Heart left ventricle (tissue), 16 donors: ENCODE results near the gene PSAT1. TPM values are rescaled to one million over a fixed set of nuclear protein-coding genes. Genes with fewer than 3 reads are reported as not detected.

Experiments used
- ATAC-seq, 4 donors: fragments of 200-7000 bp; cut with Tn5 transposase; one replicate each; pipeline ENCODE4 v1.9.1; 2020 to 2022; ENCODE audit warnings: moderate library complexity in 4 of 4, mild to moderate bottlenecking in 3 of 4, moderate number of reproducible peaks in 1 of 4
- DNase-seq, 5 donors: peaks; one replicate each; pipeline ENCODE4 v3.0.0-alpha.2; 2020
- H3K27ac ChIP-seq, 12 donors: fragments of 200-600 bp; sonication (generic) in 4 of 12; one replicate each; pipeline versions ENCODE4 v1.5.0 to v1.8.0; 2016 to 2022; ENCODE audit warnings: mild to moderate bottlenecking in 2 of 12
- H3K27me3 ChIP-seq, 9 donors: fragments of 200-600 bp; sonication (generic) in 2 of 9; one replicate each; pipeline versions ENCODE4 v1.5.1 to v1.8.0; 2016 to 2022; ENCODE audit warnings: mild to moderate bottlenecking in 3 of 9
- H3K36me3 ChIP-seq, 9 donors: fragments of 200-600 bp; sonication (generic) in 2 of 9; one replicate each; pipeline versions ENCODE4 v1.5.0 to v1.8.0; 2018 to 2022; ENCODE audit warnings: mild to moderate bottlenecking in 2 of 9
- H3K4me1 ChIP-seq, 12 donors: fragments of 200-600 bp; sonication (generic) in 4 of 12; one replicate each; pipeline versions ENCODE4 v1.5.0 to v1.8.0; 2016 to 2022; ENCODE audit warnings: mild to moderate bottlenecking in 3 of 12
- H3K4me3 ChIP-seq, 12 donors: fragments of 200-600 bp; sonication (generic) in 4 of 12; one replicate each; pipeline versions ENCODE4 v1.5.0 to v1.8.0; 2017 to 2022; ENCODE audit warnings: mild to moderate bottlenecking in 9 of 12, moderate library complexity in 4 of 12
- H3K9me3 ChIP-seq, 12 donors: fragments of 200-600 bp; sonication (generic) in 4 of 12; one replicate each; pipeline versions ENCODE4 v1.5.0 to v1.8.0; 2016 to 2022; ENCODE audit warnings: mild to moderate bottlenecking in 1 of 12
- CTCF ChIP-seq, 12 donors: fragments of 200-600 bp; sonication (generic) in 4 of 12; IDR thresholded peaks; one replicate each; pipeline versions ENCODE4 v1.5.0 to v1.8.0; 2018 to 2022; ENCODE audit warnings: antibody characterized with exemption in 12 of 12, mild to moderate bottlenecking in 5 of 12
- POLR2A ChIP-seq, 2 donors: fragments of 450-650 bp; IDR thresholded peaks; one replicate each; pipeline ENCODE4 v1.6.1; 2017; ENCODE audit warnings: antibody characterized with exemption in 2 of 2, mild to moderate bottlenecking in 2 of 2, moderate library complexity in 2 of 2
- WGBS, 4 donors: extraction: QIAGEN DNeasy Blood & Tissue Kit in 2 of 4; methylation state at CpG; one replicate each; pipeline versions ENCODE4 v1.1.5 to v1.1.7; 2013 to 2018; 5-methylcytosine and 5-hydroxymethylcytosine counted together
- intact Hi-C, 10 donors: fragments of 100-400 bp; cut with DNase I; formaldehyde crosslinking; loops; one replicate each; pipeline versions ENCODE4 v1.11.1 to v1.14.2; 2022
- polyA plus RNA-seq, 2 donors: library from polyadenylated mRNA; stranded (reverse); fragments of 200-250 nt; gene quantifications; one replicate each; pipeline ENCODE4 v1.2.3, GENCODE V29; 2013
- total RNA-seq, 9 donors: library from RNA; depleted of rRNA in 2 of 9; stranded (reverse); fragments of >200 nt in 2 of 9; fragmentation: NEBNext Ultra II Directional in 3 of 9; extraction: Animal tissue kit (Norgen Biotek cat#: 25700) in 3 of 9; gene quantifications; one replicate each; pipeline versions ENCODE4 v1.1.0 to v1.2.4, GENCODE V29; 2016 to 2023
- donor health status: ischemic (EF 13 %, LVEDD 7.1; RV severe dilation, severe dysfunction).
- donor health status: healthy with polysubstance abuse.
- donor health status: DM: no; HTN: yes; CAD: no.
- donor health status: DM: no; HTN: no; CAD: no.
- donor health status: ischemic (EF 25% LVEDD 6.9; RV normal size, moderate dysfunction).
- donor health status: ischemic (EF 25% LVEDD 5.7; RV mildly dilated, moderate dysfunction).
- donor health status: healthy.
- donor health status: DM: yes; HTN: yes; CAD: no.
- donor health status: ischemic (EF 35%, LVEDD 5.7; RV mildly dilated, moderate dysfunction).
- donor health status: nonischemic (EF 11% LVEDD 7.7; RV severe dilation, severe dysfunction).
- donor health status: DM: yes; HTN: yes; CAD: no.
- donor health status: PGD.
- donor health status: ischemic (EF 29% LVEDD 5.4; RV normal size, mild dysfunction).
- donor health status: nonischemic (EF 23%, LVEDD 6.1; RV moderate dilation, normal function).

Gene PSAT1
- total and polyA plus RNA-seq, 11 donors: 0.20 to 3.1 (median 0.62) TPM

- DNase-seq (no peak), ATAC-seq (no peak)
- H3K4me3 ChIP-seq: no peak overlapping the region
- no peaks in the 10 kb centered on the region for H3K4me1 ChIP-seq
- peaks cover 0 to 6% (median 0%) of the 10 kb centered on the region in 9 donors for H3K27me3 ChIP-seq
- H3K9me3 ChIP-seq: no peaks in the 10 kb centered on the region
- intact Hi-C loops: no loop called here
- TF ChIP-seq POLR2A (IDR thresholded peaks at IDR 0.05) (no peak), CTCF (IDR thresholded peaks at IDR 0.05) (no peak)
- H3K27ac ChIP-seq: no peak overlapping the region
- H3K36me3 ChIP-seq: no peaks in the 10 kb centered on the region
These were observed 57.5 kb downstream of the PSAT1 start for GRCh38 chr9:78354324-78354973.

- DNase-seq (no peak), ATAC-seq (no peak)
- intact Hi-C loops: no loop called here
- 73 to 85% (median 80%) methylated on average over 3 of the region's 3 CpGs for WGBS, 4 donors
- no peaks in the 10 kb centered on the region for H3K36me3 ChIP-seq
- H3K4me3 ChIP-seq: no peak overlapping the region
- H3K27me3 ChIP-seq: peaks cover 0 to 6% (median 0%) of the 10 kb centered on the region in 9 donors
- TF ChIP-seq CTCF (IDR thresholded peaks at IDR 0.05) (no peak), POLR2A (IDR thresholded peaks at IDR 0.05) (no peak)
- H3K27ac ChIP-seq: no peak overlapping the region
- H3K9me3 ChIP-seq: no peaks in the 10 kb centered on the region
- H3K4me1 ChIP-seq: no peaks in the 10 kb centered on the region
These were observed 58.1 kb downstream of the PSAT1 start for GRCh38 chr9:78354989-78355388.

- DNase-seq (no peak), ATAC-seq (no peak)
- H3K4me1 ChIP-seq: no peaks in the 10 kb centered on the region
- H3K27ac ChIP-seq: no peak overlapping the region
- WGBS, 4 donors: 59 to 82% (median 77%) methylated on average over 4 of the region's 4 CpGs
- H3K9me3 ChIP-seq: no peaks in the 10 kb centered on the region
- no peak overlapping the region for H3K4me3 ChIP-seq
- H3K27me3 ChIP-seq: peaks cover 0 to 6% (median 0%) of the 10 kb centered on the region in 9 donors
- TF ChIP-seq CTCF (IDR thresholded peaks at IDR 0.05) (no peak), POLR2A (IDR thresholded peaks at IDR 0.05) (no peak)
- no peaks in the 10 kb centered on the region for H3K36me3 ChIP-seq
- intact Hi-C loops: no loop called here
These were observed 59.7 kb downstream of the PSAT1 start for GRCh38 chr9:78356634-78357033.

GRCh38 chr9:78357165-78357873, 60.4 kb downstream of the PSAT1 start:
- H3K4me3 ChIP-seq: no peak overlapping the region
- DNase-seq (no peak), ATAC-seq (no peak)
- intact Hi-C loops: no loop called here
- TF ChIP-seq CTCF (IDR thresholded peaks at IDR 0.05) (no peak), POLR2A (IDR thresholded peaks at IDR 0.05) (no peak)
- no peaks in the 10 kb centered on the region for H3K9me3 ChIP-seq
- peaks cover 0 to 6% (median 0%) of the 10 kb centered on the region in 9 donors for H3K27me3 ChIP-seq
- no peaks in the 10 kb centered on the region for H3K4me1 ChIP-seq
- H3K27ac ChIP-seq: no peak overlapping the region
- 88 to 94% (median 89%) methylated on average over 15 to 23 of the region's 23 CpGs for WGBS, 4 donors
- no peaks in the 10 kb centered on the region for H3K36me3 ChIP-seq
